A549 treated with AZD9567 at 1 μM for 4 hours (cell line): ENCODE data around the gene ASPRV1. TPM values are rescaled to one million over a fixed set of nuclear protein-coding genes. Genes with fewer than 3 reads are reported as not detected.

Experiments used
- total RNA-seq: library from RNA; stranded (reverse); fragments of 200-300 nt; extraction: Qiagen RNA extraction; gene quantifications from 5 replicates; pipeline ENCODE4 v1.2.3, GENCODE V29; 2022; ENCODE audit not compliant: insufficient read depth

Gene ASPRV1
- 0.17 to 0.36 TPM (median 0.23 TPM) in 4 of 5 replicates, not detected in the other for total RNA-seq

GRCh38 chr2:69961496-69961895 lies at the start of gene ASPRV1:
TSS of gene ASPRV1 (minus strand) at chr2:69961631. CDS start at chr2:69961436, 195 bp downstream.

DNA sequence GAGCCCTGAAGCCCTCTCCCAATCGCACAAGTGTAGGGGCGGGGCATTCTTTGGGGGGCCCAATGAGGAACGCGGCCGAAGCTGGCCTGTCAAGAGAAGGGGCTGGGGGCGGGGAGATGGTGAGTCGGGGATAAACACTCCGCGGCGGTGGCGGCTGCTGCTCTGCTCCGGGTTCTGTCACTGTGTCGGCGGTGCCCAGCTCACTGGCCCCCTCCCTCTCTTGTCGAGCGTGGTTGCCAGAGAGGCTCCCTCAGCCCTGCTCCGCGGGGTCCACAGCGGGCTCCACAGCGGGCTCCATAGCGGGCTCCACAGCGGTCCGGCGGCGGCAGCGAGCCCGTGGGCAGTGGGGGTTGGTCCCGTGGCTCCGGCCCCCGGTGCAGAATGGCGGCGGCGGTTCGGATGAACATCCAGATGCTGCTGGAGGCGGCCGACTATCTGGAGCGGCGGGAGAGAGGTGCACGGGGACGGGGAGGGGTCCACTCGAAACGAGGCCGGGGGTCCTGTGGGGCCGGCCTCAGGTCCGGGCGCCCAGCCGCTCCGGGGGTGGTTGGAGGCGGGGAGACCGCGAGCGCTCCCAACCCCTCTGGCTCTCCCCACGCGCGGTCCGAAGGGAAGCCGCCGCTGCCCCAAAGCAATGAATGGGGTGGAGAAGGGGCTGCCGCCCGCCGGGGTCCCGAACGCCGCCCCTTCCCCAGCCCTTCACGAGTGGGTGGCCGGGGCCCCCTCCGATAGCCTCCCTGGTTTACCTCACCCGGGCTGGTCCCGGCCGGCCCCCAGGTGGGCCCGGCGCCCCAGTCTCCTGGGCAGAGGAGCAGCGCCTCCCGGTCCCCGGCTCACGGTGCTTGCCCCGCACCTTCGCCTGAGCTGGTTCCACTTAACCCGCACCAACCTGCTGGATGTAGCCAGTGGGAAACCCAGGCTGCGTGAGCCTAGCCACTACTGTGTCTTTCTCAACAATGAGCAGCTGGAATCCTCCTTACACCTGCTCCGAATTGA lies 46.2 kb downstream of the ASPRV1 start, which contains the start of gene MXD1:
TSS of gene MXD1 (plus strand) at position 160 of the 996 bp plus-strand sequence. CDS start at position 382, 222 bp downstream.

Other genes with a start within 250 kb of the ASPRV1 start
- 337 to 371 TPM (median 347 TPM) in 5 replicates for gene ANXA4, start 219.5 kb downstream of the ASPRV1 start, total RNA-seq
- 7.8 to 11.7 TPM (median 11.1 TPM) in 5 replicates for gene GMCL1, start 132.0 kb downstream of the ASPRV1 start, total RNA-seq
- gene SNRNP27, start 67.7 kb downstream of the ASPRV1 start, total RNA-seq = 48.0 to 76.2 TPM (median 58.3 TPM) in 5 replicates
- 1.8 to 2.7 TPM (median 2.4 TPM) in 5 replicates for gene MXD1, start 46.5 kb downstream of the ASPRV1 start, total RNA-seq
- gene PCBP1, start 125.8 kb upstream of the ASPRV1 start, total RNA-seq = 374 to 398 TPM (median 391 TPM) in 5 replicates
- 7.0 to 17.3 TPM (median 7.8 TPM) in 5 replicates for gene C2orf42, start 229.4 kb upstream of the ASPRV1 start, total RNA-seq